HG03565 (cell line): ENCODE data around the gene CD300LF.

ENCODE experiments used
- ATAC-seq: cut with Tn5 transposase; IDR thresholded peaks from one replicate; pipeline ENCODE4 v1.9.1; 2021; ENCODE audit warnings: mild to moderate bottlenecking, moderate library complexity; ENCODE audit not compliant: unreplicated experiment

CD300LF gene

GRCh38 chr17:74746376-74746775, 33.7 kb upstream of the CD300LF start:
- no peak for ATAC-seq

- no peak for ATAC-seq
Observed at GRCh38 chr17:74745548-74746177, 32.9 kb upstream of the CD300LF start.

- no peak for ATAC-seq
Observed at GRCh38 chr17:74744714-74745547, 32.2 kb upstream of the CD300LF start.

- ATAC-seq, result no peak
Observed at GRCh38 chr17:74744349-74744713, 31.6 kb upstream of the CD300LF start.

- no peak for ATAC-seq
Observed at GRCh38 chr17:74743755-74744154, 31.0 kb upstream of the CD300LF start.

- no peak for ATAC-seq
Observed at GRCh38 chr17:74742978-74743545, 30.3 kb upstream of the CD300LF start.

GRCh38 chr17:74742153-74742515, 29.4 kb upstream of the CD300LF start:
- ATAC-seq, result peak; percentile 44

GRCh38 chr17:74740641-74741387, 28.1 kb upstream of the CD300LF start:
- ATAC-seq, result no peak

GRCh38 chr17:74740173-74740572, 27.4 kb upstream of the CD300LF start:
- ATAC-seq, result no peak

- no peak for ATAC-seq
Observed at GRCh38 chr17:74739227-74739831, 26.6 kb upstream of the CD300LF start.

GRCh38 chr17:74738051-74738996, 25.6 kb upstream of the CD300LF start:
- peak; percentile 33 for ATAC-seq

GRCh38 chr17:74737299-74738050, 24.8 kb upstream of the CD300LF start:
- ATAC-seq, result no peak

- ATAC-seq, result no peak
Observed at GRCh38 chr17:74736513-74737298, 24.0 kb upstream of the CD300LF start, which contains the start of gene RAB37. RAB37 (plus strand) TSS chr17:74737256; CDS start chr17:74737273, 17 bp downstream.

- no peak for ATAC-seq
Observed at GRCh38 chr17:74734256-74734655, 21.5 kb upstream of the CD300LF start.

- ATAC-seq, result no peak
Observed at GRCh38 chr17:74733365-74734122, 20.8 kb upstream of the CD300LF start.

- ATAC-seq, result no peak
Observed at GRCh38 chr17:74732042-74732867, 19.5 kb upstream of the CD300LF start.

- ATAC-seq, result no peak
Observed at GRCh38 chr17:74731347-74731605, 18.6 kb upstream of the CD300LF start.
